ENCODE measurements around the gene LRP8. TPM values are rescaled to one million over a fixed set of nuclear protein-coding genes. Genes with fewer than 3 reads are reported as not detected.
"Not testable (repeated sequence)": the region's sequence is repeated elsewhere in the genome, so short reads cannot be mapped to it uniquely, and the experiment has no call there.

LRP8 gene
- total and polyA plus RNA-seq, 8 donors: 0.58 to 26.8 (median 2.3) TPM

GRCh38 chr1:53210954-53211353, 116.9 kb downstream of the LRP8 start:
- WGBS, 5 donors: 95 to 99% (median 97%) methylated on average over 3 to 11 of the region's 11 CpGs
- H3K27ac ChIP-seq: no peak overlapping the region
- TF ChIP-seq POLR2AphosphoS5 (IDR thresholded peaks at IDR 0.05): no peak
- no peak for TF ChIP-seq POLR2A (IDR thresholded peaks at IDR 0.05)
- no peak overlapping the region for H3K4me3 ChIP-seq
- H3K4me1 ChIP-seq: no peaks in the 10 kb centered on the region
- peaks cover 70 to 100% (median 100%) of the 10 kb centered on the region in 4 donors for H3K36me3 ChIP-seq
- H3K9me3 ChIP-seq: peaks cover 0 to 11% (median 9%) of the 10 kb centered on the region in 4 donors
- no peaks in the 10 kb centered on the region for H3K27me3 ChIP-seq
- intact Hi-C loops (cut with DNase I; ENCODE audit: low total_unique reads): no loop called here
- no peak for DNase-seq

GRCh38 chr1:53210352-53210751, 117.5 kb downstream of the LRP8 start:
- peaks cover 5 to 17% (median 15%) of the 10 kb centered on the region in 4 donors for H3K9me3 ChIP-seq
- TF ChIP-seq EP300 (IDR thresholded peaks at IDR 0.05) (no peak), CTCF (IDR thresholded peaks at IDR 0.05) (no peak), POLR2AphosphoS5 (IDR thresholded peaks at IDR 0.05) (no peak), POLR2A (IDR thresholded peaks at IDR 0.05) (no peak)
- no peaks in the 10 kb centered on the region for H3K4me1 ChIP-seq
- peaks cover 69 to 100% (median 100%) of the 10 kb centered on the region in 4 donors for H3K36me3 ChIP-seq
- 80 to 94% (median 89%) methylated on average over 7 of the region's 7 CpGs for WGBS, 5 donors
- intact Hi-C loops (cut with DNase I; ENCODE audit: low total_unique reads): no loop called here
- no peak overlapping the region for H3K27ac ChIP-seq
- no peak for DNase-seq
- H3K27me3 ChIP-seq: no peaks in the 10 kb centered on the region
- no peak overlapping the region for H3K4me3 ChIP-seq

- intact Hi-C loops (cut with DNase I; ENCODE audit: low total_unique reads): no loop called here
- DNase-seq: no peak
- H3K4me1 ChIP-seq: no peaks in the 10 kb centered on the region
- no peak overlapping the region for H3K27ac ChIP-seq
- H3K9me3 ChIP-seq: peaks cover 5 to 23% (median 17%) of the 10 kb centered on the region in 4 donors
- TF ChIP-seq EP300 (IDR thresholded peaks at IDR 0.05) (no peak), CTCF (IDR thresholded peaks at IDR 0.05) (no peak), POLR2AphosphoS5 (IDR thresholded peaks at IDR 0.05) (no peak), POLR2A (IDR thresholded peaks at IDR 0.05) (no peak)
- no peak overlapping the region for H3K4me3 ChIP-seq
- H3K27me3 ChIP-seq: no peaks in the 10 kb centered on the region
- peaks cover 68 to 100% (median 100%) of the 10 kb centered on the region in 4 donors for H3K36me3 ChIP-seq
- WGBS, 5 donors: 78 to 97% (median 96%) methylated on average over 1 of the region's 1 CpG
Measured at GRCh38 chr1:53207726-53208125, 120.1 kb downstream of the LRP8 start.

GRCh38 chr1:53206735-53207379, 121.0 kb downstream of the LRP8 start:
- Histone ChIP-seq H3K27ac (no peak overlapping the region), H3K27me3 (no peaks in the 10 kb centered on the region), H3K4me3 (no peak overlapping the region), H3K36me3 (peaks cover 69 to 100% (median 100%) of the 10 kb centered on the region in 4 donors), H3K9me3 (peaks cover 5 to 23% (median 17%) of the 10 kb centered on the region in 4 donors), H3K4me1 (no peaks in the 10 kb centered on the region)
- no peak for TF ChIP-seq POLR2A (IDR thresholded peaks at IDR 0.05)
- no peak for TF ChIP-seq EP300 (IDR thresholded peaks at IDR 0.05)
- TF ChIP-seq POLR2AphosphoS5 (IDR thresholded peaks at IDR 0.05): no peak
- no peak for TF ChIP-seq CTCF (IDR thresholded peaks at IDR 0.05)
- WGBS, 5 donors: 50 to 100% (median 97%) methylated on average over 1 of the region's 1 CpG
- DNase-seq: no peak
- intact Hi-C loops (cut with DNase I; ENCODE audit: low total_unique reads): no loop called here

GRCh38 chr1:53206083-53206685, 121.7 kb downstream of the LRP8 start:
- WGBS, 5 donors: 97 to 100% (median 98%) methylated on average over 3 of the region's 3 CpGs
- H3K4me1 ChIP-seq; H3K4me3 ChIP-seq; DNase-seq; H3K27me3 ChIP-seq; H3K27ac ChIP-seq; intact Hi-C loops (cut with DNase I; ENCODE audit: low total_unique reads): not testable (repeated sequence)
- Histone ChIP-seq H3K9me3 (peaks cover 5 to 23% (median 17%) of the 10 kb centered on the region in 4 donors), H3K36me3 (peaks cover 62 to 100% (median 100%) of the 10 kb centered on the region in 4 donors)

- Histone ChIP-seq H3K9me3 (peaks cover 5 to 23% (median 17%) of the 10 kb centered on the region in 4 donors), H3K36me3 (peaks cover 61 to 100% (median 100%) of the 10 kb centered on the region in 4 donors)
- DNase-seq; intact Hi-C loops (cut with DNase I; ENCODE audit: low total_unique reads); H3K4me1 ChIP-seq; H3K27ac ChIP-seq; H3K4me3 ChIP-seq; H3K27me3 ChIP-seq: not testable (repeated sequence)
- WGBS, 5 donors: 96 to 100% (median 100%) methylated on average over 1 of the region's 1 CpG
Measured at GRCh38 chr1:53205496-53205895, 122.4 kb downstream of the LRP8 start.

Data from stomach (tissue), 9 donors.